Retina (tissue), 1 donor: ENCODE measurements around the gene TACSTD2.
"Not testable (repeated sequence)": the region's sequence is repeated elsewhere in the genome, so short reads cannot be mapped to it uniquely, and the experiment has no call there.

ENCODE experiments used
- DNase-seq: peaks from one replicate; pipeline ENCODE4 v3.0.0-alpha.2; 2016

Gene TACSTD2

DNA sequence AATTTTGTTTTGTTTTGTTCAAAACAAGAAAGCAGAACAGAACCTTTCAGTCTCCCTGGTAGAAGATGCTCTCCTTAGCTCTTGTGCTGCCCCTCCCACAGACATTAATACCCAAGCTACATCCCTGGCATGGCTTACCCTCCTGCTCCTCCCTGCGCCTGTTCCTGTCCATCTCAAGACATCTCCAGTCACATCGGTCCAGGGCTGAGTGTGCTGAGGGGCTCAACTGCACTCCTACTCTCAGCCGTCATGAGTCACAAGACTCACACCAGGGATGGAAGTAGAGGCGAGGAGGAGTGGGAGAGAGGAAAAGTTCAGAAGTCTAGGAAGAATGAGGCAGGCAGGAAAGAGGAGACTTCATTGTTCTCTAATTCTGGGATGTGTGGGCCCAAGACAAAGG lies 9.2 kb upstream of the TACSTD2 start:
- no peak for DNase-seq

DNA sequence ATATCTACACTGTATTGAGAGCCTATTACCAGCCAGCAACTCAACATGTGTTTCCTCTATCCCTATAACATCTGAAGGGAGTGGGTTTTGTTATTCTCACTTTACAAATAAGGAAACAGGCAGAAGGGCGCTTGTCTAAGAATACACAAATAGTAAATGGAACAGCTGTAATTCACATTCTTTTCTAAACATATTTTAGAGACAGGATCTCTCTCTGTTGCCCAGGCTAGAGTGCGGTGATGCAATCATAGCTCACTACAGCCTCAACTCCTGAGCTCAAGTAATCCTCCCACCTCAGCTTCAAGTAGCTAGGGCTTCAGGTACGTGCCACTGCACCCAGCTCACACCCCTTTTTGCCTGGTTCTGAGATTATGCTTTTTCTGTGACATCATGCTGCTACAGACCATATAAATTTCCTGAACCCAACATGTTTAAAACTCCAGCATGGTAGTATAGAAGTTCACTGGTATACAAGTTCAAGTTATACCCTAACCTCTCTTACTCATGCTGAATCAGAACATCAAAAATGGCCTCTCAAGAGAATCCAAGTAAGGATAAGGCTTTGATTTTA lies 8.6 kb upstream of the TACSTD2 start:
- DNase-seq = no peak

DNA sequence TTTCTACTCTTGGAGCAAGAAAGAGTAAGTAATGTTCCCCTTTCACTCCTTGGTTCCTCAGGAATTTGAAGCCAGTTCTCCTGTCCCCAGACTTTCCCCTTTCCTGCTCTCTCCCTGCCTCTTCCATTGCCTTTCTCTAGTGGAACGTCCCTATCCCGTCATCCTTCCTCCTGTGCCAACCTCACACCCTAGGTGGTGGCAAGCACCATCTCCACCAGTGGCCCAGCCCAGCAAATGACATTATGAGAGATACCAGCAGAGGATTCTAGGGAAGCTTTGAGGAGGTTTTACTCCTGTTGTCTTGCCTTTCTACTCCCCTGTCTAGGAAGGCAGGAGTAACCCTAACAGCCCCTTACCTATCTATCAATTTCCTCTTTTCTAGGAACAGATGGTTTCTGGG lies 8.1 kb upstream of the TACSTD2 start:
- DNase-seq = no peak

DNA sequence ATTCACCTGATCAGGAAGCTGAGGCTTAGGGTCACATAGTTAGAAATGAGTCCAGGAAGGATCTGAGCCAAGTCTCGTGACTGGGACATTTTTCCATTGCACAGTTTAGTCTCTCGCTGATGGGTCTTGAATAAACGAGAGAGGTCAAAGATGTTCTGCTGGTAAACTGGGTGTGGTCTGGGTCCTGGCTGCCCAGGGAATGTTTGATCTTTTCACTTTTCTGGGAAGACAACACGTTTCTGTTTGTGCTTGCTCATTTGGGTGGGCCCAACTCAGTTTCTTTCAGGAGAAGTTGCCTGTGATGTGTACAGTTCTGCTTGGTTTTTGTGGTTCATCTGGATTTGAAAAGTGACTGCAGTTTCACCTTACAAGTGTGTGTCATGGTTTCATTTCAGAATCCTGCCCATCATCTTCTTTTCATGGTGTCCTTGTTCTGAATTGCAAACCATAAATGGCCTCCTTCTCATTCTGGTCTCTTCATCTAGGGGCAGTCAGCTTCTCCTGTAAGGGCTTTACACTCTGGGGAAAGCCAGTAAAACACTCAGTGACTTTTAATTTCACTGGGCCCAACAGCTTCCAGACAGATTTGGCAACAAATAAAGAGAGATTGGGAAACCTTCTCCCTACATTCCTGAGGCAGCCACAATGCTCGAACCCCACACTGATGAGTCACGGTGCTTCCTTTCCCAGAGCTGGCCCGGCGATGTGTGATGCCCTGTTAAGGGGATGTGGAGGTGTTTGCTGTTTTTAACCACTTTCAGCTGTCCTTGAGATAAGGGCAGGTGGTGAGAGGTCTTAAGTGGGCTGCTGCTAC lies 7.2 kb upstream of the TACSTD2 start:
- DNase-seq = no peak

DNA sequence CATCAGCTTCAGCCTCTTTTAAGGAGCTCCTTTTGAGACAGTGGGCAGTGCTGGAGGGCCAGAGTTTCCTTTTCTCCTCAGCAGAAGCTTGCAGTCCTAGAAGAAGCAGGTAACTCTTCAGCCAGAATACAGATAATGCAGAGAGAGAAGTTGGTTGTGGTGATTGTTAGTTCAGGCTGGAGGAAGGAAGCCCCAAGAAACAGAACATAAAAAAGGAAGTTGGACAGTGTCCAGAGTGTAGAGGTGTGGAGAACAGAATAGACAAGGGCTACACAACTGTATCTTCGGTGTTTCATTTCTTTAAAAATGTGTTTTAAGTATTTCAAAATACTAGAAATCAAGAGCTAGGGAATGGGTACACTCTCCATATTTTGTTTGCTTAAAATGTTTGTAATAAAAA lies 6.4 kb upstream of the TACSTD2 start:
- no peak for DNase-seq

DNA sequence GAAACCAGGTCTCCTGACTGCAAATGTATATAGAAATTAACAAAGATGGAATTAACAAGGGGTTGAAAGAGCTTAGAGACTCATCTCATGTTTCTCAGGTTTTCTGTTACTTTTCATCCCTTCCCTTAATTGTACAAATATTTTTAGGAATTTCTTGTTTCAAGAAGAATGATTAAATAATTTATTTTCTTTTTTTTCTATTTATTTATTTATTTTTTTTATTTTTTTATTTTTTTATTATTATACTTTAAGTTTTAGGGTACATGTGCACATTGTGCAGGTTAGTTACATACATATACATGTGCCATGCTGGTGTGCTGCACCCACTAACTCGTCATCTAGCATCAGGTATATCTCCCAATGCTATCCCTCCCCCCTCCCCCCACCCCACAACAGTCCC lies 5.1 kb upstream of the TACSTD2 start:
- not testable (repeated sequence) for DNase-seq

DNA sequence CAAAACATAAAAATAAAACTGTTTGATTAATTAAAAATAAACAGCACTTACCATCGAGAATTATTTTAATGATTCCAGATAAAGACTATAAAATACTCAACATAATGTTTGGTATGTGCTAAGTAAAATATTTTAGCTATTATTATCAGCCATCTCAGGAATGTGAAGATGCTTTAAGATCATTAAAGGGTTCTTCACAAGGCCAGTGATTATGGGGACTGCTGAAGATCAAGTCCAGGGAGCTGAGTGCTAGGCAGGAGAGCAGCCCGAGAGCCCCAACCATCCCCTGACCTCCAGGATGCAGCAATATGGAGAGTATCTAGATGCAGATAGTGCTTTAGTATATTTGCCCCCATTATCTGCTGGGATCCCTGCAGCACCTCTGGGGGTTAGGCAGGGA lies 4.6 kb upstream of the TACSTD2 start:
- DNase-seq = no peak

DNA sequence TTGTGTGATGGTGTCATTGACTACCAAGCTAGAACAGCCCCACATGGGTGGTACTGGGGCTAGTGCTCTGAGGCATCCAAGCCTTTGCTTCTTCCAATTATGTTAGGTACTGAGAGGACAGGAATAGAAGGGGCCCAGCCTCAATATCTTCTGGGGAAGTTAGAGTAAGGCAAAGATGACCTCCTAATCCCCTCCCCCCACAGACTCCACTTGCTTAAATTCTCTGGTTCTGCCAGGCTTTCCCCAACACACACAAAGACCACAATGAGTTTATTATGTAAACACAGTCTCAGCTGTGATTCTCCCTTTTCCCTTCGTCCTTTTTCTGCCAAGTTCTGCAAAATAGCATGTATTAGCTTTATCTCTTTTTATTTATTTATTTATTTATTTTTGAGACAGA lies 3.1 kb upstream of the TACSTD2 start:
- no peak for DNase-seq

DNA sequence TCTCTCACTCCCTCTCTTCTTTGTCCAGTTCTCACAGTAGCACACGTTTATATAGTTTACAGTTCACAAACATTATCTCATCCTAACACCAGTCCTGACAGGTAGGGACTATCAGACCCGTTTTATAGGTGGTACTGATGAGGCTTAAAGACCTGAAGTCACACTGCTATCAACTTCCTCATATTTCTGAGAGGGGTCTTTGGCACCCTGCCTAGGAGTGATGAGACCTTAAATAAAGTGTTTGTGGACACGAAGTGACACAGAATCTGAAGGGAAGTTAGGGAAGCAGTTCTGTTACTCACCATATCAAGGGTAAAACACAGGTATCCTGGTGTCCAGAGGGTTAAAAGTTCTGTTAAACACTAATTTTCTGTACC lies 590 bp upstream of the TACSTD2 start:
- DNase-seq = no peak

DNA sequence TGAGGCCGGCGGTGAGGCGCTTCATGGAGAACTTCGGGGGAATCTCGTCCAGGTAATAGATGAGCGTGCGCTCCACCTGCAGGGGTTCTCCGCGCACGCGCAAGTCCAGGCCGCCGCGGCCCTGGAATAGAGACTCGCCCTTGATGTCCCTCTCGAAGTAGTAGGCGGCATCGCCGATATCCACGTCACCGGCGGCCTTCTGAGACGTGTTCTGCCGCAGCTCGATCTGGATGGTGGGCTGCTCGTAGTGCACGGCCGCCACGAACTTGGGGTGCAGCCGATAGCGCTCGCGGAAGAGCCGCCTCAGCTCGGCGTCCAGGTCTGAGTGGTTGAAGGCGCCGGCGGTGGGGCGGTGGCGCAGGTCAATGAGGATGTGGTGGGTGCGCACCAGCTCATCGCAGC lies 726 bp downstream of the TACSTD2 start:
- no peak for DNase-seq

DNA sequence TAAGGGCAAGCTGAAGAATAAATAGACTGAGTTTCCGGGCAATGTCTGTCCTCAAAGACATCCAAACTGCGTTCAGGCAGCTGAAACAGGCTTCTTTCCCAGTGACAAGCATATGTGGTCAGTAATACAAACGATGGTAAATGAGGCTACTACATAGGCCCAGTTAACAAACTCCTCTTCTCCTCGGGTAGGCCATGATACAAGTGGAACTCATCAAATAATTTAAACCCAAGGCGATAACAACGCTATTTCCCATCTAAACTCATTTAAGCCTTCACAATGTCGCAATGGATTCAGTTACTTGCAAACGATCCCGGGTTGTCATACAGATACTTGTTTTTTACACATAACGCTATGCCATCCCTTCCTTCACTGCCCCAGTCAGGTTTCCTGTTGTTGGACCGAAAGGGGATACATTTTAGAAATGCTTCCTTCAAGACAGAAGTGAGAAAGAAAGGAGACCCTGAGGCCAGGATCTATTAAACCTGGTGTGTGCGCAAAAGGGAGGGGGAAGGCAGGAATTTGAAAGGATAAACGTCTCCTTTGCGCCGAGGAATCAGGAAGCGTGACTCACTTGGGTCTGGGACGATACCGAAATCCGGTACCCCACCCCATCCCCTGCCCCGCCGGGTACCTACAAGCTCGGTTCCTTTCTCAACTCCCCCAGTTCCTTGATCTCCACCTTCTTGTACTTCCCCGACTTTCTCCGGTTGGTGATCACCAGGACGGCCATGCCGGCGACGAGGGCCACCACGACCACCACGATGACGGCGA lies 1.3 kb downstream of the TACSTD2 start:
- no peak for DNase-seq

DNA sequence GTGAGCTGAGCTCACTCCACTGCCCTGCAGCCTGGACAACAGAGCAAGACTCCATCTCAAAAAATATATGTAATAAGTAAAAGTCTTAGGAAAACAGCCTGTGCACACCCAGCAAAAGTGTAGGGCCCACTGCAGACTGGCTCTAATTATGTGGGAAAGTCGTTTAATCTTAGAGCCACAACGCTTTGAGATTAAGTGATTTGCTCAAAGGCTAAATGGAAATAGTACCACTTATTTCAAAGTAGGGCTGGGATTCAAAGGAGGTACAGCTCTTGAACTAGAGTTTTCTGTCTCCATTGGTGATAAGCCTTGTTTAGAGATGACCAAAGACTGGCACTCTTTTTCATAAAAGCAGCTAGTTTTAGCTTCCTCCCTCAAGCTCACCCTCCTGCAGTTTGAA lies 2.2 kb downstream of the TACSTD2 start:
- no peak for DNase-seq

DNA sequence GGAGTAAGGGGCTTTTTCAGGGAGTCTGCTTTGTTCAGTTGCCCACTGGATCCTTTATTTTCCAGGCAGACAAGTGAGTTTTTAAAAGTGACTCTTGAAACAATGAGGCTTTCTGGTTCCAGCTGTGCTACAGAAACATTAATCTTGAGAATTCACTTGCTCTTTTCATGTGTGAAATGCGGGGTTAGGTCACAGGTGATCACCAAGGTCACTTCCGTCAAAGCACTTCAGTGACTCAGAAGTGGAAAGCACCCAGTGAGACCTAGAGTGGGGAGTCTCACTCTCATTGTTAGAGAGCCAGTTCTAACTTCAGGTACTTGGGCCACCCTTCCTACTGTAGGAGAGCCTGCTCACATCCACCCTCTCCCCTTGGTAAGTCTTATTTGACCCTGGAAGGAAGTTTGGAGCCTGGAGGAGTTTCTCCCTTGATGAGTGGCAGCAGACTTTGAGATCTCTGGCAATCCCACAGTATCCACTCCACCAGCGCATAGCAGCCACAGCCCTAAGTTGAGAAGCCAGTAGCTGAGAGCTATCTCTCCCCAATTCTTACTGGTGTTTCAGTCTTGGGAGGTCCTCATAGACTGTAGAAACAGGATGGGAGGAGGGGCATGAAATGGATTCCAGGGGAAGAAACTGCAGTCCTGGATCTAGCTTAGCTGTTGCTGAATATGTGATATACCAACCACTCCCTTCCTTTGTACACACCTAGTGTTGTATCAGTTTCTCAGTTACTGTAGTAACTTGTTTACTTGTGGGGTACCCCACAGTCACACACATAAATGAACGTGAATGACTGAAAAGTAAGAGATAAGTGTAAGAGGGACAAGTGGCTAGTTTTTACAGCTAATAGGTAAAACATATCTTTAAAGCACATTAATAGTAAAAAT lies 3.1 kb downstream of the TACSTD2 start:
- no peak for DNase-seq

DNA sequence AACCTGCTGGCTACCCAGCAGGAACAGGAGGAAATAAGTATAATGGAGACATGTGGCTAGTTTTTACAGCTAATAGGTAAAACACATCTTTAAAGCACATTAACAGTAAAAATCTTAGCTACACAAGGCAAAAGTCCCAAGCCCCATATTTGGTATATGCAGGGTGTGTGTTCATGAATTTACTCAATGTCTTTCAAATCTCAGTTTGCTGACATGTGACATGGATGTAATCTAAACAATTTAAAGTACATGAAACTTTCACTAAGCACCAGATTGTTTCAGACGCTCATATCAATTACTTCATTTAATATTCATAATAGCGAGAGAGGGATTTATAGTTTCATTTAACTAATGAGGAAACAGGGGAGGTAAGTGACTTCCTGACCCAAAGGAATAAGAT lies 3.9 kb downstream of the TACSTD2 start:
- DNase-seq = no peak

DNA sequence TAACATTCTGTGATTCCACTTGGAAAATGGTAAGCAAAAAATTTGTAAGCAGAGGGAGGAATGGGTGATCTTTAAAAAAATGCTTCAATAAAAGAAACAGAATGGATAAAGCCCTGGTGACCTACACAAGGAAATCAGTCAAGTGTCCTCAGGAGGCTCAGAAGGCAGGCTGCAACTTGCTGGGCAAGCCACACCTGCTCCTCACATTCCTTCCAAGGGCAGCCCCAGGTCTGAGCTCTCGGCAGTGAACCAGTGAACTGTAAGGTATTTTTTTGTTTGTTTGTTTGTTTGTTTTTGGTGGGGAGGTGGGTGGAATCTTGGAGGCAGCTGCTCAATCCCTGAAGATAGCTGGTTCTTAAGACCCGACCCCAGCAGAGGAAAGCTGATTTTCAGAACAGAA lies 4.4 kb downstream of the TACSTD2 start:
- no peak for DNase-seq

DNA sequence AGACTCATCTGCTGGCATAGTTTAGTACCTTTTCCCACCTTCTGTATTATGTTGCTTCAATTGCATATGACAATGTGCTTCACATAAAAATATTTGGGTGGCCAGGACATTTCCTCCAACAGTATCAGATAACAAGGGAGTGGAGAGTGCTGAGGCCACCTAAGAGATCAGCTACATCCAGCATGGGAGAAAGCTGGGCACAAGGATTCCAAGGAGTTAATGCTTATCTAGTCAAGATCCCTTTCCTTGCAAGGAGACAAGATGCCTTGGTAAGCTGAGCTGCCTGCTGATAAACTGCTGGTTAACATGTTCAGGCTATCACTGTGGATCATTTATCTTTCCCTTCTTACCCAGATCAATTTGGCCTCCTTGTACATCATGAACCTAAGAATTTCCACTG lies 5.4 kb downstream of the TACSTD2 start:
- DNase-seq = no peak

DNA sequence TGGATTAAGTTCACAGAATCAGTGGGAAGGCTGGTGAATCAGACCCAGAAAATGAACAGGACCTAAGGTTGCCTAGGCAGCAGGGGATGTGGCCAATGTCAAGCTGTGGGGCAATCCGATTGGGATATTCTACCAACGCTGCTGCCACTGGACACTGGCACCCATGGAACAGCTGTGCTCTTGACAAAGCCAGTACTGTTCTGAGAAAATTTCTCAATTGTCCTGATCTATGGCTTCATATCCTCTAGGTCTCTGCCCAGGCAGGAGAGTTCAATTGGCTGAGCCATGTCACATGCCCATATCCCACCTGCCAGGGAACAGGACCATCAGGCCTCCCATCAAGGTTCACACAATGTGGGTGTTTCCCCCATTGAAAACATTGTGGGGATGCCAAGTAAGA lies 6.2 kb downstream of the TACSTD2 start:
- DNase-seq = no peak

DNA sequence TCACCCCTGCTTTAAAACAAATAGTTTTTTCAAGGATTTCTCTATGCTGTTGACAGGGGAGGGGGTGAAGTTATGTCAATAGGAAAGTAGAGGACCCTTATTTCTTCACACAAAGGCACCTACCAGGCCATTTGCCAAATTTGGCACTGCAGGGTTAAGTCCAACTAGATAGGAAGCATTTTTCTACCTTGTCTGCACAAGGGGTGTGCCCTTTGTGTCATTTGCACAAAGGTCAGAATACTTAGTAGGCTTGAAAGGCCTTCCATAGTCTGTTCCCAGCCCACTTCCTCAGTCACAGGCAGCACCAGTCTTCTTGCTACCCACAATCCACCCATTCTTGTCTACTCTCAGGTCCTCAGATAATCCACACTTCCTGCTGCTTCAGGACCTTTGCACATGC lies 7.0 kb downstream of the TACSTD2 start:
- no peak for DNase-seq

DNA sequence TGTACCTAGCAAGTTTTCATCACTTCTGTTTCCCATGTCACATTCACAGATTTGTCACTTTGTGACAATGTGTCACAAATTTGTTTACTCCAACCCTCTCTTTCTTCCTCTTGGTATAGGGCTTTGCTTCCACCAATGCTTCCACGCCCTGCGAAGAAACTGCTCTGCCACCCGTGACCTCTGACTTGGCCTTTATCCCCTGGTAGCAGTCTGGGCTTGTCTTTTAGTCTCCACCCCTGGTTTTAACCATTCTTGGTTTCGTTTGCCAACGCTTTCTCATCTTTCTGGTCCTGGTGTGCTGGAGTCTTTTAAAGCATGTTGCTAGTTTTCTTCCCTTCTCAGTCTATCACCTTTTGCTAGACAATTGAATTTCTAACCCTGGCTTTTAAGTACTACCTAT lies 8.1 kb downstream of the TACSTD2 start:
- DNase-seq = no peak

DNA sequence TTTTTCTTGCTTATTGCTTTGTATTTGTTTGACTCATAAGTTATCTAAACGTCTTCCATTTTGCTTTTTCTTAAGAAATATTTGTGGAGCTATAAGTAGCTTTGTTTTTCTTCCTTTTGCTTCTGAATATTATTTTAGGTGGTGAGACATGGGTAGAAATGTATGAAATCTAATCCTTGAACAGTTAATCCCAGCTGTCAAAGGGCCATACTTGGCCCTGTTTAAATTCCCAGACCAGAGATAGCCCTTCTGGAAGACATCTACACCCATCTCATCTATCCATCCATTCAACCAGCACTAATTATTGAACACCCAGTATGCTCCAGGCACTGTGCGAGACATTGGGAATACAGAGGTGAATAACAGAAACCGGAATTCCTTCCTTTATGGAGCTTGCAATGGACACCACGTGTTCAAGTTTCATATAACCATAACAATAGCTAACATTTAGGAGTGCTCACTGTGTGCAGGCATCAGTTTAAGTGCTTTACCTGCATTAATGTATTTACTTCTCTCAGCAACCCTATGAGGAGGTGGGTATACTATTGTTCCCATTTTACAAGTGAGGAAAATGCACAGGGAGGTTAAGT lies 8.7 kb downstream of the TACSTD2 start:
- DNase-seq = no peak

DNA sequence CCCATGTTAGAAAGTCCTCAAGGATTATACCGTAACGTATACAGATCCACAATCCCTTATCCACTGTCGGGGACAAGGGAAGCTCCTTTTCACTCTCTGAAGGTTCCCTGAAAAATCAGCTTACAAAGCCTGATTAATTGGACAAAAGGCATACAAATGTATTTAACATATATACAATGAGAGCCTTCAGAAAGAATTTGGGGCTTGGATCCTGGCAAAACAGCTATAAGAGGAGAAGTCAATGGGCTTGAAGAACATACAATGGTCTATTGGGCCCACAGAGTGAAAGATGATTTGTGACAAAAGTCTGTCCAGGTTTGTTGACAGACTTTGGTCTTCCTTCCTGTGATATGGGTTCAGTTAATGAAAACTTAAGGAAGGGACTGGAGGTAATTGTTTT lies 10.7 kb downstream of the TACSTD2 start:
- DNase-seq = no peak

DNA sequence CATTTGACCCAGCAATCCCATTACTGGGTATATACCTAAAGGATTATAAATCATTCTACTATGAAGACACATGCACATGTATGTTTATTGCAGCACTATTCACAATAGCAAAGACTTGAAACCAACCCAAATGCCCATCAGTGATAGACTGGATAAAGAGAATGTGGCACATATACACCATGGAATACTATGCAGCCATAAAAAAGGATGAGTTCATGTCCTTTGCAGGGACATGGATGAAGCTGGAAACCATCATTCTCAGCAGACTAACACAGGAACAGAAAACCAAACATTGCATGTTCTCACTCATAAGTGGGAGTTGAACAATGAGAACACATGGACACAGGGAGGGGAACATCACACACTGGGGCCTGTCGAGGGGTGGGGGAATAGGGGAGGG lies 13.3 kb downstream of the TACSTD2 start:
- DNase-seq = not testable (repeated sequence)

DNA sequence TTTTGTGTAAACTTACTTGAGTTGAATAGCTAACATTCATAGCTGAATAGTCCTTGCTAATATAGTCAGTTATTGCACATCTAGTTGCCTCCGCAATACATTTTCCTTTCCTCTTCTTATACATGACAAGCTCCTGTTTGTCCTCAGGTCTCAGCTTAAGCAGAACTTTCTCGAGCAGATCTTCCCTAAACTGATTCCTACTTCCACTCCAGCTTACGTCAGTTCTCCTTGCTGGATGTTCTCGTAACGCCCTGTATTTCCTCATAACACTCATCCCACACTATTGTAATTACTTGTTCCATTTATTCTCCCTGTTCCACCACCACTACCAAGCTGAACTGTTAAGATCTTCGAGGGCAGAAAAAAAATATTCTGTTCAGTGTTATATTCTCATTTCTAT lies 15.4 kb downstream of the TACSTD2 start:
- no peak for DNase-seq
